ENCODE measurements around the gene RAB3C. TPM values are rescaled to one million over a fixed set of nuclear protein-coding genes. Genes with fewer than 3 reads are reported as not detected.

Gene RAB3C
- total and polyA plus RNA-seq, 12 donors, result 0.09 to 22.0 (median 6.1) TPM

DNA sequence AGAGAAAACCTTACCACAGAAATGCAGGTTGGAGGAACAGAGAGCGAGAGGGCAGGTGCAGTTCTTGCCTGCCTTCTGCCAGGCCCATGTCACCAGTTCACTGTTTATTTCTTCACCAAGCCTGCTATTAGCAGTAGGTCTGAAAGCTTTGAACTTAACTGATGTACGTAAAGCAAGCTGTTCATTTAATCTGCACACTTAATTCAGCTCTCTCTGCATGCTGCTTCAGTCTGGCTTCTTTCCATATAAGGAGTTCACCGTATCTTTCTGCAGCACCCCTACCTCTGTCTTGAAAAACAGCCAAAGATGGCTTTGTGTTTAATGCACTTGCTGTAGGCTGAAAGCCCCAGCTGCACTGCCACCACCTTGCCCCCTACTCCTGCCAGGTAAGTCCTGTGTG, 205.1 kb downstream of the RAB3C start:
- DNase-seq, result no peak
- H3K27ac ChIP-seq, result no peak overlapping the region
- intact Hi-C loops (cut with DNase I), result no loop called here
- no peak overlapping the region for H3K4me3 ChIP-seq
- H3K9me3 ChIP-seq (replicated peaks in 1 of 3), result no peaks in the 10 kb centered on the region
- H3K27me3 ChIP-seq, result no peaks in the 10 kb centered on the region
- no peaks in the 10 kb centered on the region for H3K4me1 ChIP-seq (replicated peaks in 1 of 2)
- 47 to 73% (median 53%) methylated on average over 2 to 3 of the region's 3 CpGs for WGBS, 4 donors
- TF ChIP-seq POLR2A (IDR thresholded peaks at IDR 0.05), result no peak
- TF ChIP-seq, protein P1, sequence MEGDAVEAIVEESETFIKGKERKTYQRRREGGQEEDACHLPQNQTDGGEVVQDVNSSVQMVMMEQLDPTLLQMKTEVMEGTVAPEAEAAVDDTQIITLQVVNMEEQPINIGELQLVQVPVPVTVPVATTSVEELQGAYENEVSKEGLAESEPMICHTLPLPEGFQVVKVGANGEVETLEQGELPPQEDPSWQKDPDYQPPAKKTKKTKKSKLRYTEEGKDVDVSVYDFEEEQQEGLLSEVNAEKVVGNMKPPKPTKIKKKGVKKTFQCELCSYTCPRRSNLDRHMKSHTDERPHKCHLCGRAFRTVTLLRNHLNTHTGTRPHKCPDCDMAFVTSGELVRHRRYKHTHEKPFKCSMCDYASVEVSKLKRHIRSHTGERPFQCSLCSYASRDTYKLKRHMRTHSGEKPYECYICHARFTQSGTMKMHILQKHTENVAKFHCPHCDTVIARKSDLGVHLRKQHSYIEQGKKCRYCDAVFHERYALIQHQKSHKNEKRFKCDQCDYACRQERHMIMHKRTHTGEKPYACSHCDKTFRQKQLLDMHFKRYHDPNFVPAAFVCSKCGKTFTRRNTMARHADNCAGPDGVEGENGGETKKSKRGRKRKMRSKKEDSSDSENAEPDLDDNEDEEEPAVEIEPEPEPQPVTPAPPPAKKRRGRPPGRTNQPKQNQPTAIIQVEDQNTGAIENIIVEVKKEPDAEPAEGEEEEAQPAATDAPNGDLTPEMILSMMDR (IDR thresholded peaks at IDR 0.05), result no peak
- no peaks in the 10 kb centered on the region for H3K36me3 ChIP-seq (replicated peaks in 1 of 2)

DNA sequence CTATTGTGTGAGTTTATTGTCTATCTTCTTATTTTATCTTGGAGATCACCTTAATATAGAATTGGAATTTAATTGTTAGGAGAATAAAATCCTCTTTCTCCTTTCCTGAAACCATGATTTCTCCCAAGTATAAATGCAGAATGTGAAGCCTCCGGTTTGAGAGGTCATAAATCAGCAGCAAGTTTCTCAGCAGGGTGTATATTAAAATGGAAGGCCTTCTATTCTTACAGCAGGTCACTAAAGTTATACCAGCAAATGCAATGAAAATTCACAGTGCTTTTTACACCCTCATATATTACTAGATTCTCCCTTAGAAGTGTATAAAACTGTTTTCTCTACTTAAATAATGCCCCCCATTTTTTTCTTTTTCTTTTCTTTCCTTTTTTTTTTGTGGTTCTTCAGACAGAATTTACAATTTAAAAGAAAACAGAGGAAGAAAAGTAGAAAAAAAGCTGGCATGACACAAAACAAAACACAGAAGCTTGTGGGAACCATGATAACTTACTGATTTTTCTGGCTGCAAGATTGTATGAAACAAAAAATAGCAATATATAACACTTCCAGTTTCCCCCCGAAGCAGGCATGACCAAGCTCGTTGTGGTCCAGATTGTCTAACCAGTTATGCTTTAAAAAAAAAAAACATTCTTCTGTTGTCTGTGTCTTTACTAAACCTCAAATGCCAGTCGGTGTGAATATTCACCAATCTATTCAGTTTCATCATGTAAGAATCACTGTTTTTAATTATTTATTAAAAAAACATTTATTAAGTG, 211.2 kb downstream of the RAB3C start:
- TF ChIP-seq, protein P1 (IDR thresholded peaks at IDR 0.05), result no peak
- no peak for TF ChIP-seq POLR2A (IDR thresholded peaks at IDR 0.05)

DNA sequence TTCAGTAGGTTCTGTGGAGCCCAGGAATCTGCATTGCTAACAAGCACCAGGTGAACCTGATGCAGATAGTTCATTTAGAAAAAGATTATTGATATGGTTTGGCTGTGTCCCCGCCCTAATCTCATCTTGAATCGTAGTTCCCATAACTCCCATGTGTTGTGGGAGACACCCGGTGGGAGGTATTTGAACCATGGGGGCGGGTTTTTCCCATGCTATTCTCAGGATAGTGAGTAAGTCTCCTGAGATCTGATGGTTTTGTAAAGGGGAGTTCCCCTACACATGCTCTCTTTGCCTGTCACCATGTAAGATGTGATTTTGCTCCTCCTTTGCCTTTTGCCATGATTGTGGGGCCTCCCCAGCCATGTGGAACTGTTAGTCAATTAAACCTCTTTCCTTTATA, 212.0 kb downstream of the RAB3C start:
- Histone ChIP-seq H3K27ac (no peak overlapping the region), H3K9me3 (replicated peaks in 1 of 3) (no peaks in the 10 kb centered on the region), H3K4me1 (replicated peaks in 1 of 2) (no peaks in the 10 kb centered on the region), H3K4me3 (no peak overlapping the region), H3K36me3 (replicated peaks in 1 of 2) (no peaks in the 10 kb centered on the region), H3K27me3 (no peaks in the 10 kb centered on the region)
- DNase-seq, result no peak
- TF ChIP-seq, protein P1 (IDR thresholded peaks at IDR 0.05), result no peak
- no peak for TF ChIP-seq POLR2A (IDR thresholded peaks at IDR 0.05)
- intact Hi-C loops (cut with DNase I), result no loop called here
- WGBS, 4 donors, result 79 to 93% (median 87%) methylated on average over 4 of the region's 4 CpGs

More for the DNA sequence above, 211.2 kb downstream of the RAB3C start:
- no peaks in the 10 kb centered on the region for H3K9me3 ChIP-seq (replicated peaks in 1 of 3)
- no peak for DNase-seq
- H3K27ac ChIP-seq, result no peak overlapping the region
- WGBS, 4 donors, result 51 to 54% (median 52%) methylated on average over 4 of the region's 4 CpGs
- no peaks in the 10 kb centered on the region for H3K36me3 ChIP-seq (replicated peaks in 1 of 2)
- no peak overlapping the region for H3K4me3 ChIP-seq
- no peaks in the 10 kb centered on the region for H3K4me1 ChIP-seq (replicated peaks in 1 of 2)
- no peaks in the 10 kb centered on the region for H3K27me3 ChIP-seq
- intact Hi-C loops (cut with DNase I), result no loop called here

DNA sequence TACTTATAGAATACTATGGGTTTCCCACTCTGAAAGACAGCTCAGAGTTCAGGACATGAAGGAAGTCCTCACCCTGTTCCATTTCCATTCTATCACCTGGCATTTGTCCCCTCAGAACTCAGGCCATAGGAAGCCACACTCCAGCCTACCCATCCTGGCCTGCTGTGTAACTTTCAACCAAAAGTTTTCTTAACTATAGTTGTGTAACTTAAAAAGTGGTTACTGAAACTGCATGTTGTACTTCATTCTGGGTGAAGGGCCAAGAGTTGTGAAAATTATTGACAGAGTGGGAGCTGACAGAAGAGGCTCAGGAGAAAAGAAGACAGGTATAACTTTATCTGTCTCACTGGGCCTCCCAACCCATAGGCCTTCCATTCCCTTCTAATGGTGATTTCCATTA, 212.5 kb downstream of the RAB3C start:
- H3K4me3 ChIP-seq, result no peak overlapping the region
- no peak for DNase-seq
- H3K36me3 ChIP-seq (replicated peaks in 1 of 2), result no peaks in the 10 kb centered on the region
- no peak overlapping the region for H3K27ac ChIP-seq
- H3K9me3 ChIP-seq (replicated peaks in 1 of 3), result no peaks in the 10 kb centered on the region
- no peaks in the 10 kb centered on the region for H3K4me1 ChIP-seq (replicated peaks in 1 of 2)
- no peaks in the 10 kb centered on the region for H3K27me3 ChIP-seq
- TF ChIP-seq, protein P1 (IDR thresholded peaks at IDR 0.05), result no peak
- no peak for TF ChIP-seq POLR2A (IDR thresholded peaks at IDR 0.05)
- intact Hi-C loops (cut with DNase I), result no loop called here
